Activated CD8-positive, alpha-beta memory T cell treated with anti-CD3 and anti-CD28 coated beads for 4 hours (primary cell): ENCODE results near the gene VWA3B.
"Not testable (repeated sequence)": the region's sequence is repeated elsewhere in the genome, so short reads cannot be mapped to it uniquely, and the experiment has no call there.

ENCODE experiments used
- DNase-seq, 2 donors: peaks; one replicate each; pipeline ENCODE4 v3.0.0-alpha.2; 2020; ENCODE audit warnings: low read depth in 2 of 2

VWA3B gene

GRCh38 chr2:98297817-98298682 lies 211.1 kb downstream of the VWA3B start:
- DNase-seq: no peak

DNA sequence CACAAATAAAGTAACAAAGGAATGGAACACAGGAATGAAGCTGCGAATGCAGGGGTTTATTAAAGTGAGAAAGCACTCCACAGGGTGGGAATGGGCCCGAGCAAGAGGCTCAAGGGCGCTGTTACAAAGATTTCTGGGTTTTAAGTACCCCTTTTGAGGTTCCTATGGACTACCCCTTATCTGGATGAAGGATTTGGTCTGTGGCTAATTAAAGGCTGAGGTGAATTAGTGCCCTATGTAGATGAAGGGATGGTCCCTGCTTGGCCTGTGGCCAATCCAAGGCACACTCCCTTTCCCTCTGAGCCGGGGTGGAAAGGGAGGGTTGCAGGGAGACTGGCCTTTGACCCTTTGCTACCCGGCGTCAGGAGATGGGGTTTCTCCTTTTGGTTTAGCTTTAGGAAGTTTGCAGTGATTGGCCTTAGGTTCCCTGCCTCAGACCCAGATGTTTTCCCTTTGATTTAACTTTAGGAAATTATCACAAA lies 211.8 kb downstream of the VWA3B start:
- no peak for DNase-seq

DNA sequence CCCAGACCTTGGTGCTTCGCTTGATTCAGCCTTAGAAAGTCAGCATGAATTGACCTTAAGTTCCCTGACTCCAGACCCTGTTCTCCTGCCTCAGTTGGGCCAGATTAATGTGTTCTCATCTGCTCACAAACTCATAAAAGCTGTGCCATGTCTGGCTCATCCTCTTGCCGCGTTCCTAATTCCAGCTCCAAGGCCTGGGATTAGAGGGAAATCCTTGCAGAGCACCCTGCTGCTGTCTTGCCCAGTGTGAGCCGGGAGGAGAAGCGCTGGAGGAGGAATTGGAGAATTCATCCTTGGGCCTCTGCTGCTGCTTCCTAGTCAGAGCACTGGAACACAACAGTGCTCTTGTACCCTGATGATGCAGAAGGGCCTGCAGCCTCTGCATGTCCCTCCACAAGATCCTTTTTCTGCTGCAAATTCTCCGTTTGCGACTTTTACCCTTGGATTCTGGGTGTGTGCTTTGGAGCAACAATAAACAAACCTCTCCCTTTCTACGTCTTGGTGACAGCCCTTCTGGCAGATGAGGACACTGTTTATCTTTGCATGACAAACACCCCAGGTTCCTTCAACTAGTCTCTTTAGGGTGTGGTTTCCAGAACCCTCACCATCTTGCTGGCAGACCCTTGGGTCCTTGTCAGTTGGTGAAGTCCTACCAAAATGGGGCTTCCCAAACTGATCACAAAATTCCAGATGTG lies 212.4 kb downstream of the VWA3B start:
- no peak for DNase-seq

DNA sequence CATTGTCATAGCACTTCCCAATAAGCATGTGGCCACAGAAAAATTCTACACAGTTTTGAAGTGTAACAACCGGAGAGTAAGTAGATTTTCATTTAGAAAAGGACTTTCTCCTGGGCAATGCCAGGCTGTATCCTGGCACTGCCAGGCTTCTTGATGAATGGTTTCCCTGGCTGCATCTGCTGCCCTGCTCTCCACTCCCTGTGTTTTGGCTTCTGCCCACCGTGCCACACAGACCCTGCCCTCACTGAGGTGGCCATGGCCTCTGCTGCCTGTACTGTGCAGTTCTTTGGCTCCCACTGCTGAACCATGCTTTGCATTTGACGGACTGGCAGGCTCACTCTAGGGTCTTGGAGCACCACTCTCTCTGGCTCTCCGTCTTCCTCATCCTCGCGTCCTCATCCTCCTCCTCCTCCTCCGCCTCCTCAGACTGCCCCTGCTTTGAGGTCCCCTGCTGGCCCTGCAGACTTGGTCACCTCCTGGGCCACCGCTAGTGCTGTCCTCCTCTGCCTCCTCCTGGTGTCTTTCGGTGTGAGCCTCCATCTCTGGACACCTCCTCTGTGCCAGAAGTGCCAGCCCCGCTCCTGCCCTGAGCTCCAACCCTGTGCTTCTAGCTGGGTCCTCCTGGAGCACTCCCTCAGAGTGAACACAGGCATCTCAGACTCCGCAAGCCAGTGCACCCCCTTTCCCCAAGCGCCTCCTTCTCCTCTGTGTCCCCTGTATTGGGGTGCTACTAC lies 213.3 kb downstream of the VWA3B start:
- no peak for DNase-seq

DNA sequence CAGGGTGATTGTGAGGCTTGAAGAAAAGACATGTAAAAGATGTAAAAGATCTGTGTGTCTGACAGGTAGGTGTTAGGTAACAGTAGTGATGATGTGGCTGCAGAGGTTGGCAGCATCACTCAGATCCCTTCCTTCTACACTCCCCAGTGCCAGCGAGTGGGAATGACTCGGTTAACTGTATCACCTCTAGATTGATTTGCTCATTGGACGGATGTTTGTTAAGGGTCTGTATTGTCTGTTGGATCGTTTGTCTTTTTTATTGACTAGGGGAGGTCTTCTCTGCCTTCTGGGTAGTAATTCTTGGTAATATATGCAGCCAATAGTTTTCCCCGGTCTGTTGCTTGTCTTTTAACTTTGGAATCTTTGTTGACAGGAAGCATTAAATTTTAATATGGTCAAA lies 214.5 kb downstream of the VWA3B start:
- DNase-seq: no peak

DNA sequence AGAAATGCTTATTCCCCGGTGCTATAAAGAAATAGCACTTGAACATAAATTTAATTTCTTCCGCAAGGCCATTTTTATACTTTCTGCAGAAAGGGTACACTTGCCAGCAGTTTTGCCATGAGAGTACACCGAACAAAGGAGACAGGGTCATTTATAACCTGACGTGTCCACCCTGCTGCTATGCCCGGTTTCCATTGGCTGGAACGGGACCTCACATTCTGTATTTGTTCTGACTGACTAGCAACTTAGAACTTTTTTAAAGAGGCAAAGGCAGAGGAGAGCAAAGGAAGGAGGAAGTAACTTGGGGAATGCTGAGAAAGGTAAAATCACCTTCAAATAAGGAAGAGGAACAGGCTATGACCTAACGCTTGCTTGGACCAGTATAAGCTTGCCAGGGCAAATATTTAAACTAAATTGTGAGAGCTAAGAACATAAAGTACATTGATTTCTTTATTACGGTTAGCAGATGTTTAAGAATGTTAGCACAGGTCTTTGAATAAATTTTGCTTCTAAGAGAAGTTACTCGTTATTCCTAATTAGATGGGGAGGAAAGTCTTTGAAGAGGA lies 220.2 kb downstream of the VWA3B start:
- not testable (repeated sequence) for DNase-seq

GRCh38 chr2:98308068-98308467 lies 221.1 kb downstream of the VWA3B start:
- DNase-seq: no peak

DNA sequence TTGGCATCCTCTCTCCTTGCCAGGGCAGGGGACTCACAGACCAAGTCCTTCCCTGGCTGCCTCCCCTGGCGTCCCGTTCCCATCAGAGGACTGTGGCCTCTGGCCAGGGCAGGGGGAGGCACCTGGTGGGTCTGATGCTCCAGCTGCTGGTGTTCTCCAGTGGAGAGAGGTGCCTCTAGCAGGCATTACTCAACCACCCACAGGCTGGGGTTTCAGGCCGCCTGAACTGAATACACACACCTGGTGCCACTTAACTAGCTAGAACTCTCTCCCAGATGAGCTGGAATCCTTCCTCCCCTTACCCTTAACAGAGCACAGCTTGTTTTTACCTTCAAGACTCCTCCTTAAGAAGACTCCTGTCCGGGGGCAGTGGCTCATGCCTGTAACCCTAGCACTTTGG lies 221.6 kb downstream of the VWA3B start:
- DNase-seq: no peak

DNA sequence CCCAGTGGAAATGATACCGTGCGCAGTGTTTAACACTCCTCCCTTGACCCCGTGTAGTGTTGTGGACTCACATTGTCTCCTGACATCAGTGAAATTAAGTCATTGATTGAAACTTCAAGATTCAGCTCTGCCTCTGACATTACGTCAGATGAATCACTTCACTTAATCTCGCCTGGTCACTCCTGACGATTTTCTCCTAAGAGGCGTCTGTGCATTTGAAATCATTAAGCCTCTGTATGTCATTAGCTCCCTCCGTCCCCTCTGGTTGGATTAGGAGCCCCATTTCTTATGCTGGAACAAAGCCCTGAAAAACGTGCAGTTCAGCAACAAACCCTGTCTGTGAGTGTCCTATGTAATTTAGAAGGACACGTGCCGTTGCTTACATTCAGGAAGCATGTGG lies 222.6 kb downstream of the VWA3B start:
- DNase-seq: no peak

DNA sequence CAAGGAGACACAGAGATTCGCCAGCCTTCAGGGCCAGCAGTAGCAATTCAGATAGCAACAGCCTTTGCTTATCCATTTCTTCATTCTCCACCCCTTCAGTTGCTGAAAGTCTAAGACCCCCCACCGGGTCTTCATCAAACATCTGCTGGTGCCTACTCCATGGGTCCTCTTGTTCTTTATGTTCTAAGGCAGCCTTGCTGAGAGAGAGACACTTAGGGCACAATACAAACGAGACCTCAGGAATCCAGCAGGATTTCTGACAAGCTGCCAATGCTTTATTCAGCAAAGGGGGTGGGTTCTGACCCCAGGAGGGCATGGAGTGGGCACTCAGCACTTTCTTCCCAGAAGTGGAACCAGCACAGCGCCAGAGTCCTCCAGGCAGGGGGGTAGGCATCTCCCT lies 223.0 kb downstream of the VWA3B start:
- no peak for DNase-seq

- DNase-seq: no peak
Measured at GRCh38 chr2:98311090-98311489, 224.1 kb downstream of the VWA3B start.

GRCh38 chr2:98311771-98312545 lies 225.0 kb downstream of the VWA3B start:
- no peak for DNase-seq

GRCh38 chr2:98313492-98314250 lies 226.7 kb downstream of the VWA3B start:
- DNase-seq: no peak

GRCh38 chr2:98314251-98314650 lies 227.3 kb downstream of the VWA3B start:
- DNase-seq: no peak

DNA sequence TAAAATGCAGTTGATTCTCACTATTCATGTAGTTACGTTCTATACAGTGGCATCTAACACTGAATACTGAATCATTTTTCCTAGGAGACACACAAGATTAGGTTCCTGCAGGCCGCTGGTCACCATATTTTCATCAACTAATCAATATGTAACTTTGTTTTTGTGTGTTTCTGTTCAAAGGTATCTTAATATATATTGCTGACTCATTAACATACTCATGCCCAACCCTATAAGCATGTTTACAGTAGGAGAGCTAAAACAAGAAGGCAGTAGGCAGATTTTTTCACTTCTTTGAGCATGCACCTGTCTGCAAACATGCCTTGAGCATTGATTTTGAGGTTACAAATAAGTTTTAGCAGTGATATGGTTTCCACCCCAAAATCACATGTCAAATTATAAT lies 229.0 kb downstream of the VWA3B start:
- DNase-seq: no peak

DNA sequence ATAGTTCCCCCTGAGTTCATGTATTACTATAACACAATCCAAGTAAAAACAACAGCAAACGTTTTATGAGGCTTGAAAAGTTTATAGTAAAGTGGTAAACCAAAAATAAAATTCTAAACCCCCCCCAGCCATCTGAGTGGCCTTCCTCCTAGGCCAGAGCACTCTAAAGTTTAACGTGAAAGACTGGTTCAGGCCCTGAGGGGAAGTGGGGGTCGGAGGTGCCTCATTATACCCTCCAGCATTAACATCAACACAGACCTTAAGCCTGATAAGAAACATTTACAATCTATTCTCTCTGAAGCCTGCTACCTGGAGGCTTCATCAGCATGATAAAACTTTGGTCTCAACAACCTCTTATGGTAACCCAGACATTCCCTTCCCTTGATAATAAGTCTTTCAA lies 230.2 kb downstream of the VWA3B start:
- DNase-seq: no peak

- not testable (repeated sequence) for DNase-seq
Measured at GRCh38 chr2:98320171-98320570, 233.2 kb downstream of the VWA3B start.

DNA sequence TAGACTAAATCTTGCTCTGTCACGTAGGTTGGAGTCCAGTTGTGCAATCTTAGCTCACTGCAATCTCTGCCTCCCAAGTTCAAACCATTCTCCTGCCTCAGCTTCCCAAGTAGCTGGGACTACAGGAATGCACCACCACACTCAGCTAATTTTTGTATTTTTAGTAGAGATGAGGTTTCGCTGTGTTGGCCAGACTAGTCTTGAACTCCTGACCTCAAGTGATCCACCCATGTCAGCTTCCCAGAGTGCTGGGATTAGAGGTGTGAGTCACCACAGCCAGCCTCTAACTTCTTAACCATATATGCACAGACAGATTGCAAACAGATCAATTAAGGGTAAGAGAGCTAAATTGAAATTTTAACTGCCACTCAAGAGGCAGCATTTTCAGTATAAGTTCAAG lies 237.2 kb downstream of the VWA3B start:
- DNase-seq: no peak

- DNase-seq: no peak
Measured at GRCh38 chr2:98327776-98328175, 240.8 kb downstream of the VWA3B start.

- no peak for DNase-seq
Measured at GRCh38 chr2:98329549-98329948, 242.6 kb downstream of the VWA3B start.

DNA sequence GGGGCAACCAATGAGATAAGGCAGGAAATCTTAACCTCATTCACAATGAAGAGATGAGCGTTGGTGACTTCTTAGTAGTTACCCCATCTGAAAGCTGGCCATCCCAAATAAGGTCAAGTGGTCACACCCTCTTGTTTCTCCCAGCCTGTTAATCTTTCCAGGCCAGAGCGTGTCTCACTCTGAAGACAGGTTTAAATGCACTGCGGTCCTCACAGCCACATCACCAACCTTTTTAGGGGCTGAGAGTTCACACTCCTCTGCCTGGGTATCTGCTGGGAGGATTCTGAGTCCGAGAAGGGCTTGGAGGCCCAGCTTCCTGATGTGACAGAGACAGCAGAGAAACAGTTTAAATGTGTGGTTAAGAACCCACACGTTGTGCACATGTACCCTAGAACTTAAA lies 246.0 kb downstream of the VWA3B start:
- no peak for DNase-seq
